Measurements from ENCODE around the gene IL20RA. TPM values are rescaled to one million over a fixed set of nuclear protein-coding genes. Genes with fewer than 3 reads are reported as not detected.

IL20RA gene
- total and polyA plus RNA-seq, 9 donors, result 2.2 to 19.3 (median 5.8) TPM

DNA sequence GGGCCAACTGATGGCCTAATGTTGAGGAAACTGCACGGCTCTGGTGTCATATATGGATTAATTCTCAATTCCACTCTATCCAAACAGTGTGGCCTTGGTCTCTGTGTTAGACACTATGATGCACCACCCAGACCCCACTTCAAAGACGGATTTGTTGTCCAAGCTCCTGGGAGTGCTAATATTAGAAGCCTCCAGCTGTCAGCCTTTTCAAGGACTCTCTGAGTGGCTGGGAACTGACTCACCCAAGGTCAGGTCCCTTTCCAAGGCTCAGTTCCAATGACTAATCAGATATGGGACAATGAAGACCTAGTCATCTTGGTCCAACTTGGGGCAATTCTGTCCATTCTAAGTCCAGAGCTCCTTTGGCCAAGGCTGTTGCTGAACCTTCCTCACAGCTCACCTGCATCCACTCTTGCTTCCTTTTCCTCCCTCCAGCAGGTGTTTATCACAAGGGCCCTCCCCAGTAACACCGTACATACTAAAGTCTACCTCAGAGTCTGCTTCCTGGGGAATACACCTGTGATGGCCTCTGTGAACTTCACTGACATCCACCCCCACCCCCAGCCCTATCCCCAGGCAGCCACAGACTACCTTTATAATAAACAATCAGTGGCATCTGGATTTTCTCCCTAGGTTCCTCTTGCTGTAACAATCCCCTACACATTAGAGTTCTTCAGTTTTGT lies 7.2 kb upstream of the IL20RA start:
- TF ChIP-seq, protein P1, sequence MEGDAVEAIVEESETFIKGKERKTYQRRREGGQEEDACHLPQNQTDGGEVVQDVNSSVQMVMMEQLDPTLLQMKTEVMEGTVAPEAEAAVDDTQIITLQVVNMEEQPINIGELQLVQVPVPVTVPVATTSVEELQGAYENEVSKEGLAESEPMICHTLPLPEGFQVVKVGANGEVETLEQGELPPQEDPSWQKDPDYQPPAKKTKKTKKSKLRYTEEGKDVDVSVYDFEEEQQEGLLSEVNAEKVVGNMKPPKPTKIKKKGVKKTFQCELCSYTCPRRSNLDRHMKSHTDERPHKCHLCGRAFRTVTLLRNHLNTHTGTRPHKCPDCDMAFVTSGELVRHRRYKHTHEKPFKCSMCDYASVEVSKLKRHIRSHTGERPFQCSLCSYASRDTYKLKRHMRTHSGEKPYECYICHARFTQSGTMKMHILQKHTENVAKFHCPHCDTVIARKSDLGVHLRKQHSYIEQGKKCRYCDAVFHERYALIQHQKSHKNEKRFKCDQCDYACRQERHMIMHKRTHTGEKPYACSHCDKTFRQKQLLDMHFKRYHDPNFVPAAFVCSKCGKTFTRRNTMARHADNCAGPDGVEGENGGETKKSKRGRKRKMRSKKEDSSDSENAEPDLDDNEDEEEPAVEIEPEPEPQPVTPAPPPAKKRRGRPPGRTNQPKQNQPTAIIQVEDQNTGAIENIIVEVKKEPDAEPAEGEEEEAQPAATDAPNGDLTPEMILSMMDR (IDR thresholded peaks at IDR 0.05), result no peak
- TF ChIP-seq POLR2A (IDR thresholded peaks at IDR 0.05), result no peak
- no peak for TF ChIP-seq EP300 (IDR thresholded peaks at IDR 0.05)
- no peak for DNase-seq
- 53 to 72% (median 57%) methylated on average over 3 of the region's 3 CpGs for WGBS, 3 donors
- no peaks in the 10 kb centered on the region for H3K9me3 ChIP-seq
- no peak overlapping the region for H3K4me3 ChIP-seq
- H3K27ac ChIP-seq, result no peak overlapping the region
- intact Hi-C loops (cut with DNase I), result no loop called here
- H3K27me3 ChIP-seq, result no peaks in the 10 kb centered on the region
- no peaks in the 10 kb centered on the region for H3K4me1 ChIP-seq (ENCODE audit: insufficient read depth)
- no peaks in the 10 kb centered on the region for H3K36me3 ChIP-seq

DNA sequence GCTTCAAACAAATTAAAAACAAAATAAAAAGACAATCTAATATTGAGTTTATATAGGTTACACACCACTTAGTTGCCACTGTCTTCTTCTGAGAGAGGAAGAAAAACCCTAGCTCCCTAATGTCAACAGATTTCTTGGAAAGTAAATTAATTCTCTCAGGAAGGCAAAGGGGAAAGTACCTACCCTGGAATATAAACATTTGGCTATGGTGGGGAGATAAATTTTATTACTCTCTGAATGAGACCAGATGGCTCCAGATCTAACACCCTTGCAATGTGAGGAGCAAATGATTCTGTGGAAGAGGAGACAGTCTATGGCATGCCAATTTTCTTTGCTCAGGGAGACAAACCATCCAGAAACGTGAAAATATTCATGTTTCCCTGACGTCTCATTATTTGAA lies 4.3 kb upstream of the IL20RA start:
- no peaks in the 10 kb centered on the region for H3K36me3 ChIP-seq
- H3K27me3 ChIP-seq, result no peaks in the 10 kb centered on the region
- no peak overlapping the region for H3K4me3 ChIP-seq
- DNase-seq, result no peak
- no peaks in the 10 kb centered on the region for H3K4me1 ChIP-seq (ENCODE audit: insufficient read depth)
- H3K9me3 ChIP-seq, result no peaks in the 10 kb centered on the region
- TF ChIP-seq EP300 (IDR thresholded peaks at IDR 0.05) (no peak), POLR2A (IDR thresholded peaks at IDR 0.05) (no peak)
- TF ChIP-seq, protein P1 (IDR thresholded peaks at IDR 0.05), result no peak
- H3K27ac ChIP-seq, result no peak overlapping the region
- 29 to 48% (median 42%) methylated on average over 2 of the region's 2 CpGs for WGBS, 3 donors
- intact Hi-C loops (cut with DNase I), result no loop called here

DNA sequence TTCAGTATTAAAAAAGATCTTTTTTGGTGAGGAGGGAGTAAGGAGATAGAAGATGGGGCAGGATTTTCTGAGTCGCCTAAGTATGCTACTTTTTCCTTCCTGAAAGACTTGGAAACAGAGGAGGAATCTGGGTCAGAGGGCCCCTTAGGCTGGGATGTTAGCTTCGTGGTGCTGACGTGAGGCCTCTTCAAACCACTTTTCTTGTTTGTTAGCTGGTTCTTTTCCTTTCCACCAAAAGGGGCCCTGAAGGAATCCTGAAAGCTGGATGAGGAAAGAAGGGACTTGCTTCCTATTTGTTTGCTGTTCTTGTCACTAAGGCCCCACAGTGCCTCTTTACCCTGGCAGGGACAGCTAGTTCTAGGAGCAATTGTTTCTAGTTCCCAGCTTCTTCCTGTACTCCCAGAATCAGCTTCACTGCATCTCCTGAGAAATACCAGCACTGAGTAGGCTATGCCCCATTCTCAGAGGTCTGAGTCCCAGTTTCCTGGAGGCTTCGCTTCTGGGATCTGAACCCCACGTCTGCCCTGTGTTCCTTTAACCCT lies 2.2 kb upstream of the IL20RA start:
- H3K36me3 ChIP-seq, result no peaks in the 10 kb centered on the region
- H3K27ac ChIP-seq, result no peak overlapping the region
- 81 to 84% (median 83%) methylated on average over 5 of the region's 5 CpGs for whole genome bisulfite sequencing, 3 donors
- no peak overlapping the region for H3K4me3 ChIP-seq
- no peak for TF ChIP-seq POLR2A (IDR thresholded peaks at IDR 0.05)
- no peak for TF ChIP-seq EP300 (IDR thresholded peaks at IDR 0.05)
- TF ChIP-seq, protein P1 (IDR thresholded peaks at IDR 0.05), result no peak
- H3K27me3 ChIP-seq, result no peaks in the 10 kb centered on the region
- H3K4me1 ChIP-seq (ENCODE audit: insufficient read depth), result no peaks in the 10 kb centered on the region
- DNase-seq, result no peak
- no peaks in the 10 kb centered on the region for H3K9me3 ChIP-seq
- intact Hi-C loops (cut with DNase I), result no loop called here

DNA sequence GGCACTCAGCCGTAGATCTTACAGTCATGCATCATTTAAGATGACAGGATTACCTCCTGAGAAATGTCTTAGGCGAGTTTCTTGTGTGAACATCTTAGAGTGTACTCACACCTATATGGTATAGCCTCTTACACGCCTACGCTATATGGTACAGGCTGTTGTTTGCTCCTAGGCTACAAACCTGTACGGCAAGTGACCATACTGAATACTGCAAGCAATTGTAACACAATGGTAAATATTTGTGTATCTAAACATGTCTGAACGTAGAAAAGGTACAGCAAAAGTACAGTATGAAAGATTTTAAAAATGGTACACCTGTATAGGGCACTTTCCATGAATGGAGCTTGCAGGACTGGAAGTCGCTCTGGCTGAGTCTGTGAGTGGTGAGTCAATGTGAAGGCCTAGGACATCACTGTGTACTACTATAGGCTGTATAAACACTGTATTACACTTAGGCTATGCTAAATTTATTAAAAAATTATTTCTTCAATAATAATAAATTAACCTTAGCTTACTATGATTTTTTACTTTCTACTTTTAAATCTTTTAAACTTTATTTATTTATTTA lies 541 bp upstream of the IL20RA start:
- no peak for DNase-seq
- Histone ChIP-seq H3K27me3 (no peaks in the 10 kb centered on the region), H3K4me3 (no peak overlapping the region), H3K36me3 (no peaks in the 10 kb centered on the region), H3K9me3 (no peaks in the 10 kb centered on the region), H3K27ac (no peak overlapping the region), H3K4me1 (ENCODE audit: insufficient read depth) (no peaks in the 10 kb centered on the region)
- no peak for TF ChIP-seq POLR2A (IDR thresholded peaks at IDR 0.05)
- TF ChIP-seq, protein P1 (IDR thresholded peaks at IDR 0.05), result no peak
- TF ChIP-seq EP300 (IDR thresholded peaks at IDR 0.05), result no peak
- WGBS, 3 donors, result 96 to 97% (median 96%) methylated on average over 7 of the region's 7 CpGs
- intact Hi-C loops (cut with DNase I), result no loop called here

Measured in ovary (tissue), 9 donors.